GM12878 (cell line): ENCODE measurements around the gene RSPH4A. TPM values are rescaled to one million over a fixed set of nuclear protein-coding genes. Genes with fewer than 3 reads are reported as not detected.

Source experiments
- ATAC-seq: fragments of 200-7000 bp; cut with Tn5 transposase; 3 replicates; pipeline ENCODE4 v1.9.1; 2020; ENCODE audit warnings: mild to moderate bottlenecking, moderate library complexity
- BruUV-seq: library from RNA; stranded (reverse); fragments of 400-500 nt; replicated peaks from 2 replicates; lab custom pipeline; 2021; lab: Mats Ljungman, UMichigan
- CTCF ChIA-PET: fragments of 300-600 bp; sonication (Branson Sonifier 250); formaldehyde crosslinking; extraction: SDS; loops from one replicate; lab custom pipeline; 2021; ENCODE audit warnings: inconsistent platforms; lab: Yijun Ruan, JAX
- POLR2A ChIA-PET: fragments of 350-600 bp; formaldehyde crosslinking; extraction: SDS; loops from one replicate; lab custom pipeline; 2021; ENCODE audit warnings: inconsistent platforms; lab: Charles Lee
- RAD21 ChIA-PET: fragments of 300-600 bp; sonication (Branson Sonifier 250); formaldehyde crosslinking; loops from one replicate; lab custom pipeline; 2023; ENCODE audit warnings: antibody characterized with exemption; ENCODE audit not compliant: unreplicated experiment; lab: Charles Lee
- SMC1A ChIA-PET: fragments of 300-600 bp; sonication (Branson Sonifier 250); formaldehyde crosslinking; loops from one replicate; lab custom pipeline; 2023; ENCODE audit not compliant: unreplicated experiment, uncharacterized antibody; lab: Charles Lee
- DNase-seq: peaks from one replicate; pipeline ENCODE4 v3.0.0-alpha.2; 2011; ENCODE audit warnings: low read depth, low spot score
- FAIRE-seq: peaks from 3 replicates; lab custom pipeline; 2011; peaks lifted over from hg19 to GRCh38; lab: Jason Lieb, UNC
- H2AFZ ChIP-seq: 2 replicates; pipeline ENCODE4 v1.6.0; 2011; ENCODE audit warnings: low read depth, low read length, control low read depth; ENCODE audit not compliant: control insufficient read depth
- H3K27ac ChIP-seq: 2 replicates; pipeline ENCODE4 v1.5.1; 2011; ENCODE audit warnings: control low read depth; ENCODE audit not compliant: control insufficient read depth, insufficient read depth
- H3K27me3 ChIP-seq, 2 experiments: replicated peaks in 1 of 2; 2 replicates each; pipeline versions ENCODE4 v1.6.0 to v1.6.1; 2011; ENCODE audit warnings: low read length in 1 of 2; ENCODE audit not compliant: control insufficient read depth in 2 of 2, insufficient read depth in 2 of 2
- H3K36me3 ChIP-seq, 2 experiments: 2 replicates each; pipeline ENCODE4 v1.5.1; 2011; ENCODE audit warnings: low read length in 1 of 2; ENCODE audit not compliant: control insufficient read depth in 2 of 2, insufficient read depth in 2 of 2
- H3K4me1 ChIP-seq: 2 replicates; pipeline ENCODE4 v1.6.1; 2011; ENCODE audit warnings: mild to moderate bottlenecking, low read length, moderate library complexity, mixed read lengths; ENCODE audit not compliant: control insufficient read depth, insufficient read depth
- H3K4me2 ChIP-seq: 2 replicates; pipeline ENCODE4 v1.6.0; 2011; ENCODE audit warnings: control low read depth; ENCODE audit not compliant: control insufficient read depth, insufficient read depth
- H3K4me3 ChIP-seq: fragments of 200-600 bp; sonication (generic); 2 replicates; pipeline ENCODE4 v1.5.1; 2016
- H3K79me2 ChIP-seq: 2 replicates; pipeline ENCODE4 v1.6.0; 2011; ENCODE audit warnings: low read length; ENCODE audit not compliant: control insufficient read depth, insufficient read depth
- H3K9ac ChIP-seq: 2 replicates; pipeline ENCODE4 v1.8.0; 2011; ENCODE audit warnings: low read length, control low read depth, mixed read lengths; ENCODE audit not compliant: control insufficient read depth, insufficient read depth
- H3K9me3 ChIP-seq: replicated peaks from 3 replicates; pipeline ENCODE4 v1.5.1; 2011; ENCODE audit warnings: mild to moderate bottlenecking, low read length; ENCODE audit not compliant: control insufficient read depth, insufficient read depth
- H4K20me1 ChIP-seq: 2 replicates; pipeline ENCODE4 v1.6.0; 2011; ENCODE audit not compliant: control insufficient read depth, insufficient read depth
- BHLHE40 ChIP-seq, 2 experiments: fragments of 450-650 bp in 1 of 2; IDR thresholded peaks; 2 replicates each; pipeline ENCODE4 v1.6.1; 2011 to 2017; ENCODE audit warnings: low read depth in 2 of 2, borderline replicate concordance in 1 of 2, improper control_type of control experiment in 1 of 2, low read length in 1 of 2, mild to moderate bottlenecking in 1 of 2
- CBFB ChIP-seq: IDR thresholded peaks from 2 replicates; pipeline ENCODE4 v1.6.1; 2016; ENCODE audit warnings: antibody characterized with exemption, low read depth
- CBX5 ChIP-seq: sonication (generic); IDR thresholded peaks from 2 replicates; pipeline ENCODE4 v1.6.1; 2016; ENCODE audit warnings: low read depth, moderate library complexity, mild to moderate bottlenecking, inconsistent platforms
- CREB1 ChIP-seq: IDR thresholded peaks from 2 replicates; pipeline ENCODE4 v1.6.1; 2012; ENCODE audit warnings: low read depth, mild to moderate bottlenecking, inconsistent platforms
- DPF2 ChIP-seq: fragments of 450-650 bp; IDR thresholded peaks from 2 replicates; pipeline ENCODE4 v1.6.1; 2017; ENCODE audit warnings: mild to moderate bottlenecking
- EED ChIP-seq: sonication (generic); IDR thresholded peaks from 2 replicates; pipeline ENCODE4 v1.6.1; 2016; ENCODE audit warnings: antibody characterized with exemption, low read depth
- ESRRA ChIP-seq: IDR thresholded peaks from 2 replicates; pipeline ENCODE4 v1.6.1; 2012; ENCODE audit warnings: mild to moderate bottlenecking, low read length, improper control_type of control experiment
- ETV6 ChIP-seq, 2 experiments: fragments of 450-650 bp in 1 of 2; IDR thresholded peaks in 1 of 2; conservative IDR thresholded peaks in 1 of 2; 2 replicates each; pipeline ENCODE4 v1.6.1; 2014; ENCODE audit warnings: antibody characterized with exemption in 1 of 2, borderline replicate concordance in 1 of 2, low read depth in 1 of 2, mild to moderate bottlenecking in 1 of 2, moderate library complexity in 1 of 2
- FOS ChIP-seq: IDR thresholded peaks from 3 replicates; pipeline ENCODE4 v1.6.1; 2011; ENCODE audit warnings: borderline replicate concordance; ENCODE audit not compliant: insufficient read length; ENCODE audit errors: extremely low read depth
- IRF4 ChIP-seq: IDR thresholded peaks from 2 replicates; pipeline ENCODE4 v1.6.1; 2011; ENCODE audit warnings: low read depth, low read length
- NFIC ChIP-seq: IDR thresholded peaks from 2 replicates; pipeline ENCODE4 v1.6.1; 2012; ENCODE audit warnings: low read depth, mild to moderate bottlenecking, inconsistent platforms, low read length, moderate library complexity
- NFYA ChIP-seq: IDR thresholded peaks from 2 replicates; pipeline ENCODE4 v1.6.1; 2011; ENCODE audit warnings: low read depth, mild to moderate bottlenecking, low read length, improper control_type of control experiment, borderline replicate concordance
- PML ChIP-seq: IDR thresholded peaks from 2 replicates; pipeline ENCODE4 v1.6.1; 2012; ENCODE audit warnings: low read length, inconsistent platforms
- RB1 ChIP-seq: fragments of 450-650 bp; formaldehyde crosslinking; IDR thresholded peaks from 2 replicates; pipeline ENCODE4 v1.6.1; 2017; ENCODE audit warnings: mild to moderate bottlenecking, borderline replicate concordance
- SMAD5 ChIP-seq: IDR thresholded peaks from 2 replicates; pipeline ENCODE4 v1.6.1; 2016; ENCODE audit warnings: antibody characterized with exemption, low read depth
- SPI1 ChIP-seq: IDR thresholded peaks from 2 replicates; pipeline ENCODE4 v1.6.1; 2011; ENCODE audit warnings: low read depth, mild to moderate bottlenecking, low read length, moderate library complexity, borderline replicate concordance; ENCODE audit not compliant: insufficient read depth
- TBL1XR1 ChIP-seq: IDR thresholded peaks from 2 replicates; pipeline ENCODE4 v1.6.1; 2012; ENCODE audit warnings: low read depth, low read length, improper control_type of control experiment
- TCF3 ChIP-seq: IDR thresholded peaks from 2 replicates; pipeline ENCODE4 v1.6.1; 2012; ENCODE audit warnings: low read depth, mild to moderate bottlenecking, low read length, borderline replicate concordance; ENCODE audit not compliant: insufficient read depth
- ZNF217 ChIP-seq: fragments of 450-650 bp; IDR thresholded peaks from 2 replicates; pipeline ENCODE4 v1.6.1; 2017; ENCODE audit warnings: antibody characterized with exemption, mild to moderate bottlenecking
- ZNF24 ChIP-seq: fragments of 450-650 bp; IDR thresholded peaks from 2 replicates; pipeline ENCODE4 v1.6.1; 2017; ENCODE audit warnings: antibody characterized with exemption, mild to moderate bottlenecking
- ZNF622 ChIP-seq: fragments of 450-650 bp; IDR thresholded peaks from 2 replicates; pipeline ENCODE4 v1.6.1; 2017; ENCODE audit warnings: mild to moderate bottlenecking, inconsistent platforms
- WGBS: methylation state at CpG from one replicate; pipeline ENCODE4 v1.1.6; 2016; ENCODE audit warnings: low lambda C conversion rate; ENCODE audit not compliant: insufficient replicate concordance, insufficient coverage; ENCODE audit errors: missing lambda C conversion rate; 5-methylcytosine and 5-hydroxymethylcytosine counted together
- in situ Hi-C: fragments of 300-500 bp; cut with MboI; formaldehyde crosslinking; loops from 9 replicates; pipeline ENCODE4 v1.14.3; 2018; ENCODE audit warnings: mixed read lengths
- intact Hi-C: fragments of 100-400 bp; cut with micrococcal nuclease; formaldehyde crosslinking; loops from one replicate; pipeline ENCODE4 v1.14.2; 2022; ENCODE audit not compliant: unreplicated experiment
- polyA plus RNA-seq, 11 experiments: library from polyadenylated mRNA; depleted of rRNA in 4 of 11; unstranded in 6 of 11; stranded (reverse) in 5 of 11; fragments of >200 nt; fragmentation: Nextera tagmentation in 4 of 11; fragmentation: Illumina TruSeq in 1 of 11; extraction: Ambion mirVana in 4 of 11; extraction: Trizol in 1 of 11; gene quantifications; 1 replicate in 1 of 11; 2 replicates in 10 of 11; pipeline versions ENCODE4 v1.2.1 to v1.2.3, GENCODE V29; 2011 to 2016; ENCODE audit warnings: inconsistent platforms in 2 of 11, missing spikeins in 2 of 11, low read depth in 1 of 11
- total RNA-seq, 4 experiments: library from RNA; depleted of rRNA in 3 of 4; stranded (reverse); fragments of >200 nt in 3 of 4; fragmentation: Illumina TruSeq in 1 of 4; extraction: Trizol in 1 of 4; gene quantifications; 2 replicates each; pipeline versions ENCODE4 v1.2.1 to v1.2.3, GENCODE V29; 2013 to 2021
- TF ChIP-seq, protein P1 (sequence below): fragments of 450-650 bp; IDR thresholded peaks from 2 replicates; pipeline ENCODE4 v1.6.1; 2017; ENCODE audit warnings: mild to moderate bottlenecking, low read depth, inconsistent platforms; ENCODE audit not compliant: poor library complexity, severe bottlenecking

Gene RSPH4A
- total and polyA plus RNA-seq, 10 of the 15 experiments (the other 5 are each of a cell fraction or from before 2014, with no cell fraction given), result 0.07 to 0.28 (median 0.21) TPM; not detected in 1

DNA sequence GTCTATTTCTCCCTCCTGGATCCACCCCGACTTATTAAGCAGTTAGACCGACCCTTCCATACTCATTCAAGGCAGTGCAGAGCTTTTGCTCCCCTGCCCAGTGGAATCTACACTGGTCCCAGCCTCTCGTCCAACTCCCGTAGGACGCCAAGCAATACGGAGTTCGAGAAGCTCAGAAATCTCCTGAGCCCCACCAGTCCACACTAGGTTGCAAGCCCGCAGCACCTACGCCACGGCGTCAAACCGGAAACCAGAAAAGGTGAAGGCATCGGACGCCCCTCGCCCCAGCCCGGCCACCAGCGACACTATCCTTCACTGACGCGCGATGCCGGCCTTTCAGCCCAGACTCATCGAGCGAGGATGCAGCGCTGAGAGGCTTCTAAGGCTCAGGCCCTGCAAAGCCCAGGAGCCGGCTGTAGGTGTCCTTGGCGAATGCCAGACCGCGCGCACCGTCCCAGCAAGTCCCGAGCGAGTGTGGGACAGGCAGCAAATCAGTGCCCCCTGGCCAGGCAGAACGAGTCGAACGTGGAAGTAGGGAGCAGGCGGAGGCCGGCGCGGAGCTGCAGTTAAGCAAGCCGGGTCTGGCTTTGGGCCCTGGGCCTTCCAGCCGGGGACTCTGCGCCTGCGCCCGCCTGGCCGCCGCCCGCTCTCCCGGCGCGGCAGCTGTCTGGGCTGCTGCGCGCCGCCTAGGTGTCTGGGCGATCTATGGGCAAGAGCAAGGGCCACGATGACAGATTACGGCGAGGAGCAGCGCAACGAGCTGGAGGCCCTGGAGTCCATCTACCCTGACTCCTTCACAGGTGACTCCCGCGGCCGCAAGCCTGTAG is 45.2 kb upstream of the RSPH4A start, which contains the start of gene RWDD1:
TSS of gene RWDD1 (plus strand) at position 649 of the 827 bp plus-strand sequence. CDS start at position 728, 79 bp downstream.
- Histone ChIP-seq H2AFZ (peak within 1 kb of the TSS; percentile 88), H3K27me3 (no peaks in the 10 kb centered on the region), H3K9ac (peak within 1 kb of the TSS; percentile 95), H3K36me3 (0 out of 4 replicates have a peak, but pooled peaks cover 0 to 3% of the 10 kb centered on the region in 2 experiments), H3K27ac (peak within 1 kb of the TSS; percentile 81), H3K9me3 (no peaks in the 10 kb centered on the region), H3K4me1 (peaks cover 5% of the 10 kb centered on the region; the same call in 1 of the 2 replicates), H3K79me2 (peaks cover 41% of the 10 kb centered on the region), H4K20me1 (no peaks in the 10 kb centered on the region), H3K4me2 (peak within 1 kb of the TSS; percentile 76), H3K4me3 (peak within 1 kb of the TSS; percentile 88)
- in situ Hi-C loops, result no loop called here
- WGBS, result under 1% methylated on average over 59 of the region's 62 CpGs
- intact Hi-C loops, result loop anchor here (2.0 to 5.0 kb wide), 2 partner anchors 110 to 294 kb away; partner anchors contain the start of genes KPNA5 and TSPYL1
- SMC1A ChIA-PET, result interaction anchor here (1.1 to 3.4 kb wide), 10 partner anchors 8 to 333 kb away, joined by 3 to 18 read pairs (median 6); partner anchors contain the start of gene TSPYL1
- peak; percentile 94 for ATAC-seq
- no TSS peak for BruUV-seq
- peak; percentile 95 for DNase-seq
- peak; percentile 89 for FAIRE-seq
- RAD21 ChIA-PET, result interaction anchor here (0.9 to 2.4 kb wide), 6 partner anchors 10 to 300 kb away, joined by 3 to 7 read pairs (median 3); partner anchors contain the start of gene TSPYL1
- CTCF ChIA-PET, result interaction anchor here (0.7 to 3.5 kb wide), 18 partner anchors 8 to 353 kb away, joined by 3 to 17 read pairs (median 5); partner anchors contain the start of genes RSPH4A and TSPYL4
- POLR2A ChIA-PET, result interaction anchor here (0.6 to 1.7 kb wide), 11 partner anchors 11 to 470 kb away, joined by 3 to 11 read pairs (median 4); partner anchors contain the start of genes DSE, NT5DC1, TSPYL1 and TSPYL4
- TF ChIP-seq TBL1XR1 (peak; percentile 71; the same call in 1 of the 2 replicates), TCF3 (peak; percentile 65; the same call in 1 of the 2 replicates), CREB1 (peak; percentile 88), CBX5 (peak; percentile 19; the same call in 1 of the 2 replicates), ZNF622 (no peak), CBFB (peak; percentile 97), ZNF217 (no peak), NFYA (peak; percentile 78), FOS (no peak), SMAD5 (peak; percentile 84; the same call in 1 of the 2 replicates), ETV6 (conservative IDR thresholded peaks at IDR 0.05 in 1 of 2, IDR thresholded peaks at IDR 0.05 in 1 of 2; ENCODE audit: borderline replicate concordance in 1 of 2, low read depth in 1 of 2) (no peak), EED (no peak), SPI1 (no peak), RB1 (peak; percentile 95), IRF4 (0 out of 2 replicates have a peak, but pooled peaks have one; percentile 17), ESRRA (peak; percentile 90), PML (peak; percentile 74), ZNF24 (no peak), DPF2 (no peak), NFIC (no peak), BHLHE40 (IDR thresholded peaks at IDR 0.05; ENCODE audit: borderline replicate concordance in 1 of 2, low read depth in 2 of 2, low read length in 1 of 2) (peak; percentile 44 to 68; a peak in 2 of 4 replicates)
- TF ChIP-seq, protein P1, sequence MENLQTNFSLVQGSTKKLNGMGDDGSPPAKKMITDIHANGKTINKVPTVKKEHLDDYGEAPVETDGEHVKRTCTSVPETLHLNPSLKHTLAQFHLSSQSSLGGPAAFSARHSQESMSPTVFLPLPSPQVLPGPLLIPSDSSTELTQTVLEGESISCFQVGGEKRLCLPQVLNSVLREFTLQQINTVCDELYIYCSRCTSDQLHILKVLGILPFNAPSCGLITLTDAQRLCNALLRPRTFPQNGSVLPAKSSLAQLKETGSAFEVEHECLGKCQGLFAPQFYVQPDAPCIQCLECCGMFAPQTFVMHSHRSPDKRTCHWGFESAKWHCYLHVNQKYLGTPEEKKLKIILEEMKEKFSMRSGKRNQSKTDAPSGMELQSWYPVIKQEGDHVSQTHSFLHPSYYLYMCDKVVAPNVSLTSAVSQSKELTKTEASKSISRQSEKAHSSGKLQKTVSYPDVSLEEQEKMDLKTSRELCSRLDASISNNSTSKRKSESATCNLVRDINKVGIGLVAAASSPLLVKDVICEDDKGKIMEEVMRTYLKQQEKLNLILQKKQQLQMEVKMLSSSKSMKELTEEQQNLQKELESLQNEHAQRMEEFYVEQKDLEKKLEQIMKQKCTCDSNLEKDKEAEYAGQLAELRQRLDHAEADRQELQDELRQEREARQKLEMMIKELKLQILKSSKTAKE, result peak; percentile 90
